T-helper 2 cell treated with Interferon-gamma antibody and Interleukin-4, amounts not matched to agents 5 μg/mL and 100 μg/mL, for 36 hours (primary cell): ENCODE data around the gene HECTD4.
A peak's percentile ranks its signal among the peaks of the same experiment; 100 is the strongest.

Experiments
- DNase-seq: peaks from one replicate; pipeline ENCODE4 v3.0.0; 2021; ENCODE audit warnings: low spot score
- H3K27ac Mint-ChIP-seq: one replicate; pipeline ENCODE4 v1.8.0; 2021; ENCODE audit warnings: mild to moderate bottlenecking, mixed read lengths
- H3K27me3 Mint-ChIP-seq: one replicate; pipeline ENCODE4 v1.8.0; 2021; ENCODE audit warnings: low read depth, mixed read lengths
- H3K36me3 Mint-ChIP-seq: one replicate; pipeline ENCODE4 v1.8.0; 2021; ENCODE audit warnings: low read depth, mixed read lengths
- H3K4me1 Mint-ChIP-seq: one replicate; pipeline ENCODE4 v1.8.0; 2021; ENCODE audit warnings: low read depth, mixed read lengths
- H3K4me3 Mint-ChIP-seq: one replicate; pipeline ENCODE4 v1.8.0; 2022; ENCODE audit warnings: mild to moderate bottlenecking, moderate library complexity, mixed read lengths
- H3K9me3 Mint-ChIP-seq: one replicate; pipeline ENCODE4 v1.8.0; 2021; ENCODE audit warnings: mixed read lengths

HECTD4 gene

GRCh38 chr12:112308161-112308560 is 74.1 kb downstream of the HECTD4 start:
- no peak for DNase-seq
- Mint-ChIP-seq H3K27me3 (no peaks in the 10 kb centered on the region), H3K9me3 (no peaks in the 10 kb centered on the region), H3K4me3 (no peak overlapping the region), H3K36me3 (peaks cover 33% of the 10 kb centered on the region), H3K27ac (no peak overlapping the region), H3K4me1 (peaks cover 2% of the 10 kb centered on the region)

DNA sequence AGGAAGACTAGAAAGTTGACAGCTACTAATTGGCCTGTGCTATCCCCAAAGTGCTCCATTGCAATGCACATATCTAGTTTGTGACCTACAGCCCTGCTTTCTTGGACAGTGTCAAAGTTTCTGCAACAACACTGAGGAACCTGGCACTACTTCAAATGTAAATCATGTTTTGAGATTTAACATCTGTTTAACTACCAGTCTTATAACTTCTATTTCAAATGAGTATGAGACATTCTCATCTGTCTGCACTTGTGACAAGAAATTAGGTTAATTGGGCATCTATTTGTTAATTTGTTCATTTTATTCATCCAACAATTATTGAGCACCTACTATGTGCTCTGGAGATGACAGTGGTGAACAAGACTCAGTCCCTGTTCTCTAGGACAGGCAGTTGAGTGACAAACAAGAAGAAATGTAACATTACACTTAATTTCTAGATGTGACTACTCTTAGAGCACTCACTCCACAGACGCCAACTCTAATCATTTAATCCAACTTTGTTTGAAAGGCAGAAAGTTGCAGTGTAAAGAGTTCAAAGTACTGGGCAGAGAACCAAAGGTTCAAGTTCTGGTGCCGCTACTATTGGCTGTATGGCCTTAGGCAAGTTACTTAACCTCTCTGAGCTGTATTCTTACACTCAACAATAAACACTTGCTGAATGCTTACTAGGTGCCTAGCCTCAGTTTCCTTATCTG is 74.8 kb downstream of the HECTD4 start:
- no peak overlapping the region for H3K4me3 Mint-ChIP-seq
- no peak overlapping the region for H3K27ac Mint-ChIP-seq
- peaks cover 35% of the 10 kb centered on the region for H3K36me3 Mint-ChIP-seq
- DNase-seq: no peak
- H3K27me3 Mint-ChIP-seq: no peaks in the 10 kb centered on the region
- no peaks in the 10 kb centered on the region for H3K9me3 Mint-ChIP-seq
- peaks cover 7% of the 10 kb centered on the region for H3K4me1 Mint-ChIP-seq

GRCh38 chr12:112305951-112306350 is 76.3 kb downstream of the HECTD4 start:
- H3K9me3 Mint-ChIP-seq: no peaks in the 10 kb centered on the region
- H3K27me3 Mint-ChIP-seq: no peaks in the 10 kb centered on the region
- no peak for DNase-seq
- peaks cover 31% of the 10 kb centered on the region for H3K36me3 Mint-ChIP-seq
- H3K4me1 Mint-ChIP-seq: peaks cover 7% of the 10 kb centered on the region
- H3K4me3 Mint-ChIP-seq: no peak overlapping the region
- no peak overlapping the region for H3K27ac Mint-ChIP-seq

- Mint-ChIP-seq H3K27ac (no peak overlapping the region), H3K36me3 (peaks cover 31% of the 10 kb centered on the region), H3K9me3 (no peaks in the 10 kb centered on the region), H3K27me3 (no peaks in the 10 kb centered on the region), H3K4me3 (no peak overlapping the region), H3K4me1 (peaks cover 7% of the 10 kb centered on the region)
- DNase-seq: no peak
These were observed 77.8 kb downstream of the HECTD4 start for GRCh38 chr12:112304436-112304835.

DNA sequence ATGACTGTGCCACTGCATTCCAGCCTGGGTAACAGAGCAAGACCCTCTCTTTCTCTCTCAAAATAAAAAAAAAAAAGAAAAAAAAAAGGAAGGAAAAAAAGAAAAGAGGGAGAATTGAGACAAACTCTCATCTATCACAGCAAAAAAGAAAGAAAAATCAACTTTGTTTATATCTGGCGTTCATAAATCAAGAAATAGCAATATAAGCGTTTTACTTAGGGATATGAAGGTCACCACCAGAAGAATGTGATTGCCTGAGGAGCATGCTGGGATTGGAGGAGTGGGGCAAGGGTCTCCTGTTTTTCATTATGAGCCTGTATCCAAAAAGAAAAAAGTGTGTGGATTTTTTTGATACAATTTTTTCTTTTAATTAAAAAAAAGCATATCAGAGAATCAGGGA is 78.4 kb downstream of the HECTD4 start:
- Mint-ChIP-seq H3K4me3 (no peak overlapping the region), H3K27me3 (no peaks in the 10 kb centered on the region), H3K9me3 (no peaks in the 10 kb centered on the region), H3K4me1 (peaks cover 7% of the 10 kb centered on the region), H3K27ac (no peak overlapping the region), H3K36me3 (peaks cover 27% of the 10 kb centered on the region)
- no peak for DNase-seq

GRCh38 chr12:112303004-112303403 is 79.2 kb downstream of the HECTD4 start:
- no peaks in the 10 kb centered on the region for H3K27me3 Mint-ChIP-seq
- peak overlapping the region; percentile 68 for H3K27ac Mint-ChIP-seq
- H3K4me3 Mint-ChIP-seq: no peak overlapping the region
- peak; percentile 40 for DNase-seq
- H3K4me1 Mint-ChIP-seq: peaks cover 7% of the 10 kb centered on the region
- H3K9me3 Mint-ChIP-seq: no peaks in the 10 kb centered on the region
- H3K36me3 Mint-ChIP-seq: peaks cover 25% of the 10 kb centered on the region

- Mint-ChIP-seq H3K4me1 (peaks cover 7% of the 10 kb centered on the region), H3K4me3 (no peak overlapping the region), H3K27me3 (no peaks in the 10 kb centered on the region), H3K36me3 (peaks cover 12% of the 10 kb centered on the region), H3K27ac (no peak overlapping the region), H3K9me3 (no peaks in the 10 kb centered on the region)
- DNase-seq: no peak
These were observed 82.5 kb downstream of the HECTD4 start for GRCh38 chr12:112299704-112300103.

- Mint-ChIP-seq H3K27ac (no peak overlapping the region), H3K4me3 (no peak overlapping the region), H3K4me1 (peaks cover 2% of the 10 kb centered on the region), H3K36me3 (peaks cover 3% of the 10 kb centered on the region), H3K9me3 (no peaks in the 10 kb centered on the region), H3K27me3 (no peaks in the 10 kb centered on the region)
- no peak for DNase-seq
These were observed 85.0 kb downstream of the HECTD4 start for GRCh38 chr12:112297188-112297587.

GRCh38 chr12:112296183-112296582 is 86.0 kb downstream of the HECTD4 start:
- Mint-ChIP-seq H3K27ac (no peak overlapping the region), H3K27me3 (no peaks in the 10 kb centered on the region), H3K4me3 (no peak overlapping the region), H3K4me1 (peaks cover 6% of the 10 kb centered on the region), H3K9me3 (peaks cover 3% of the 10 kb centered on the region), H3K36me3 (peaks cover 7% of the 10 kb centered on the region)
- no peak for DNase-seq

DNA sequence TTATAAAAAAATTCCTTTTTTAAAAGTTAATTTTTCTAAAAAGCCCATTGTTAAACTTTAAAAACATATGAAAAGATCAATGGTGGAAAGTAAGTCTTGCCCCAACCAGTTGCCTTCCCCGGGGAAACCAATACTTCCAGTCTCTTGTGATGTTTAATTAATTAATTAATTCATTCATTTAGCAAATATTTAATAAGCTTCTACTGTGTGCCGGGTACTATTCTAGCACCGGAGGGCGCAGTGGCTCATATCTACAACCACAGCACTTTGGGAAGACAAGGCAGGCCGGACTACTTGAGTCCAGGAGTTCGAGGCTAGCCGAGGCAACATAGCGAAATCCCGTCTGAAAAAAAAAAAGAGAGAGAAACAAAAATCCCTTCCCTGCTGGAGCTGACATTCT is 87.4 kb downstream of the HECTD4 start:
- peaks cover 6% of the 10 kb centered on the region for H3K4me1 Mint-ChIP-seq
- peaks cover 7% of the 10 kb centered on the region for H3K9me3 Mint-ChIP-seq
- no peak for DNase-seq

GRCh38 chr12:112288638-112289037 is 93.6 kb downstream of the HECTD4 start:
- Mint-ChIP-seq H3K4me1 (peaks cover 6% of the 10 kb centered on the region), H3K36me3 (peaks cover 15% of the 10 kb centered on the region), H3K4me3 (no peak overlapping the region), H3K9me3 (peaks cover 16% of the 10 kb centered on the region), H3K27me3 (no peaks in the 10 kb centered on the region), H3K27ac (no peak overlapping the region)
- no peak for DNase-seq

More for the DNA sequence above, 87.4 kb downstream of the HECTD4 start:
- Mint-ChIP-seq H3K27ac (no peak overlapping the region), H3K4me3 (no peak overlapping the region), H3K36me3 (peaks cover 10% of the 10 kb centered on the region), H3K27me3 (no peaks in the 10 kb centered on the region)

- H3K36me3 Mint-ChIP-seq: peaks cover 7% of the 10 kb centered on the region
- H3K4me1 Mint-ChIP-seq: no peaks in the 10 kb centered on the region
- no peak overlapping the region for H3K4me3 Mint-ChIP-seq
- H3K27me3 Mint-ChIP-seq: no peaks in the 10 kb centered on the region
- H3K9me3 Mint-ChIP-seq: peaks cover 11% of the 10 kb centered on the region
- no peak overlapping the region for H3K27ac Mint-ChIP-seq
- no peak for DNase-seq
These were observed 96.4 kb downstream of the HECTD4 start for GRCh38 chr12:112285600-112286401.

DNA sequence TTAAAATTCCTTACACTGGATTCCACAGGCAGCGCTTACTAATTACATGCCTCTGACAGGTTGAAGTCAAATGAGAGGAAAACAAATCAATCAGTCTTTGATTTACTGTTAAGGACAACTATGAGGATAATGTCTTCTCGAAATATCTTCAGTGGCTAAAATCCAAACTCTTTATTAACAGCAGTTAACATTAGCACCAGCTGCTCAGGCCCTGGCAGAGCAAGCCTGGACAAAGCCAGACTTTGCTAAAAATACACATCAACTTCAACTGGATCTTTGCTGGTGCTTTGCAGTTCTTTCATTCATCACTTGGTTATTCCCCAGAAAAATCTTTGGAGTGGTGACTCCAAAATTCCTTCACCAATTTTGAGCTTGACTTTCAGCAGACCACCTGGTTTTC is 98.7 kb downstream of the HECTD4 start:
- no peak for DNase-seq
- Mint-ChIP-seq H3K9me3 (peaks cover under 1% of the 10 kb centered on the region), H3K27me3 (no peaks in the 10 kb centered on the region), H3K27ac (no peak overlapping the region), H3K4me3 (no peak overlapping the region), H3K36me3 (peaks cover 1% of the 10 kb centered on the region), H3K4me1 (no peaks in the 10 kb centered on the region)

DNA sequence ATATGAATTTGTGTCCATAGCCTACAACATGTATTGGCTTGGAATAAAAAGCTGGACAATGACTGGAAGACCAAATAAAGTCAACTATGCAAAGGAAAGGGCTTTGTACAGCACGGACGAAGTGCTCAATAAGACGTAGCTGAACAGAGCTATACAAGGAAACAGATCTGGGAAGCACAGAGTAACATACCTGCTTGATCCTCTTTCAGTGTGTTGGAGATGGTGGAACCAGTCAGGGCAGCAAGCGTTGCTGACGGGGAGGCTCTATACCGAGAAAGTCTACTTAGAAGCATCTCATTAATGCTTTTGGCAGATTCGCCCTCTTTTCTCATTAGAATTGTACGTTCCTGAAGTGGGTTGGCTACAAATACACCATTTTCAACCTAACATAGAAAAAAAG is 99.3 kb downstream of the HECTD4 start:
- peaks cover 1% of the 10 kb centered on the region for H3K36me3 Mint-ChIP-seq
- no peaks in the 10 kb centered on the region for H3K9me3 Mint-ChIP-seq
- no peaks in the 10 kb centered on the region for H3K27me3 Mint-ChIP-seq
- H3K4me3 Mint-ChIP-seq: no peak overlapping the region
- no peak overlapping the region for H3K27ac Mint-ChIP-seq
- no peak for DNase-seq
- no peaks in the 10 kb centered on the region for H3K4me1 Mint-ChIP-seq
